H1 (cell line): Measurements from ENCODE around the gene TIMM29. TPM values are rescaled to one million over a fixed set of nuclear protein-coding genes. Genes with fewer than 3 reads are reported as not detected.

Experiments
- CEBPB ChIP-seq: IDR thresholded peaks from 2 replicates; pipeline ENCODE4 v1.6.1; 2012; ENCODE audit warnings: low read depth, low read length
- CHD1 ChIP-seq: IDR thresholded peaks from 2 replicates; pipeline ENCODE4 v1.6.1; 2012; ENCODE audit warnings: low read depth, low read length, improper control_type of control experiment
- CREB1 ChIP-seq: IDR thresholded peaks from 2 replicates; pipeline ENCODE4 v1.6.1; 2012; ENCODE audit warnings: inconsistent platforms
- POLR2A ChIP-seq, 2 experiments: IDR thresholded peaks; 1 replicate in 1 of 2; 2 replicates in 1 of 2; pipeline ENCODE4 v1.6.1; 2011; ENCODE audit warnings: low read depth in 2 of 2, low read length in 2 of 2, mild to moderate bottlenecking in 2 of 2; ENCODE audit errors: control extremely low read depth in 1 of 2
- POLR2AphosphoS5 ChIP-seq: IDR thresholded peaks from 2 replicates; pipeline ENCODE4 v1.6.1; 2011; ENCODE audit warnings: low read depth, low read length
- SUZ12 ChIP-seq: fragments of 200-600 bp; sonication (generic); IDR thresholded peaks from 2 replicates; pipeline ENCODE4 v1.6.1; 2012; ENCODE audit warnings: mild to moderate bottlenecking, inconsistent platforms, low read length, moderate library complexity, mixed read lengths
- YY1 ChIP-seq: IDR thresholded peaks from 2 replicates; pipeline ENCODE4 v1.6.1; 2011; ENCODE audit warnings: low read depth, mild to moderate bottlenecking, low read length
- polyA plus RNA-seq, 7 experiments: library from polyadenylated mRNA; depleted of rRNA in 3 of 7; stranded (reverse) in 5 of 7; unstranded in 2 of 7; fragments of >200 nt in 5 of 7; fragments of 200-250 nt in 2 of 7; gene quantifications; 1 replicate in 5 of 7; 2 replicates in 1 of 7; 4 replicates in 1 of 7; pipeline versions ENCODE4 v1.2.1 to v1.2.3, GENCODE V29; 2011 to 2013; ENCODE audit warnings: missing spikeins in 2 of 7, mixed read lengths in 2 of 7
- total RNA-seq: library from RNA; stranded (reverse); fragmentation: NEBNext Ultra II Directional; extraction: Animal tissue kit (Norgen Biotek cat#: 25700); gene quantifications from 2 replicates; pipeline ENCODE4 v1.2.1, GENCODE V29; 2021

TIMM29 gene
- total and polyA plus RNA-seq, 2 of the 8 experiments (the other 6 are each of a cell fraction or from before 2014, with no cell fraction given): 15.9 to 24.0 TPM

GRCh38 chr19:10891405-10892086 lies 37.1 kb upstream of the TIMM29 start (continued):
- TF ChIP-seq SUZ12: no peak
- TF ChIP-seq CREB1: no peak
- no peak for TF ChIP-seq POLR2A (IDR thresholded peaks at IDR 0.05; ENCODE audit: control extremely low read depth in 1 of 2, low read depth in 2 of 2, low read length in 2 of 2)
- TF ChIP-seq POLR2AphosphoS5: no peak
- TF ChIP-seq CHD1: no peak
- no peak for TF ChIP-seq CEBPB
- TF ChIP-seq YY1: no peak
